Esophagus muscularis mucosa (tissue), 4 donors: ENCODE measurements around the gene PTPRN2. TPM values are rescaled to one million over a fixed set of nuclear protein-coding genes. Genes with fewer than 3 reads are reported as not detected.

Experiments used
- DNase-seq: peaks from one replicate; pipeline ENCODE4 v3.0.0-alpha.2; 2017; ENCODE audit errors: extremely low spot score
- H3K27ac ChIP-seq, 4 donors: fragments of 200-600 bp; sonication (generic); replicated peaks in 1 of 4; 1 replicate in 3 of 4; 2 replicates in 1 of 4; pipeline ENCODE4 v1.5.1; 2016 to 2019; ENCODE audit warnings: mild to moderate bottlenecking in 1 of 4
- H3K27me3 ChIP-seq, 4 donors: fragments of 200-600 bp; sonication (generic); one replicate each; pipeline versions ENCODE4 v1.5.1 to v1.6.0; 2016 to 2019
- H3K36me3 ChIP-seq, 4 donors: fragments of 200-600 bp; sonication (generic); one replicate each; pipeline ENCODE4 v1.5.1; 2016 to 2019
- H3K4me1 ChIP-seq, 4 donors: fragments of 200-600 bp; sonication (generic); one replicate each; pipeline ENCODE4 v1.5.1; 2016 to 2019
- H3K4me3 ChIP-seq, 4 donors: fragments of 200-600 bp; sonication (generic); 1 replicate in 2 of 4; 2 replicates in 2 of 4; pipeline ENCODE4 v1.5.1; 2016 to 2019; ENCODE audit warnings: mild to moderate bottlenecking in 4 of 4, moderate library complexity in 1 of 4
- H3K9me3 ChIP-seq, 4 donors: fragments of 200-600 bp; sonication (generic); 1 replicate in 3 of 4; 2 replicates in 1 of 4; pipeline ENCODE4 v1.5.1; 2016 to 2019
- EP300 ChIP-seq: sonication (generic); formaldehyde crosslinking; IDR thresholded peaks from one replicate; pipeline ENCODE4 v1.6.1; 2017; ENCODE audit warnings: antibody characterized with exemption
- POLR2A ChIP-seq: fragments of 450-650 bp; IDR thresholded peaks from one replicate; pipeline ENCODE4 v1.6.1; 2017; ENCODE audit warnings: antibody characterized with exemption, moderate library complexity, mild to moderate bottlenecking, low read depth
- POLR2AphosphoS5 ChIP-seq, 2 donors: sonication (generic); formaldehyde crosslinking; IDR thresholded peaks; one replicate each; pipeline ENCODE4 v1.6.1; 2017; ENCODE audit warnings: antibody characterized with exemption in 2 of 2
- WGBS: methylation state at CpG from one replicate; pipeline ENCODE4 v1.1.5; 2018; 5-methylcytosine and 5-hydroxymethylcytosine counted together
- intact Hi-C: fragments of 100-400 bp; cut with DNase I; formaldehyde crosslinking; loops from one replicate; pipeline ENCODE4 v1.15.1; 2023
- total RNA-seq, 4 donors: library from RNA; depleted of rRNA; stranded (reverse); fragments of >200 nt; gene quantifications; one replicate each; pipeline versions ENCODE4 v1.1.0 to v1.2.1, GENCODE V29; 2016
- TF ChIP-seq, protein P1 (sequence below), 3 experiments: fragments of 200-600 bp in 2 of 3; fragments of 450-650 bp in 1 of 3; sonication (generic) in 2 of 3; IDR thresholded peaks; one replicate each; pipeline ENCODE4 v1.5.1; 2017 to 2019; ENCODE audit warnings: antibody characterized with exemption in 3 of 3, mild to moderate bottlenecking in 2 of 3, moderate library complexity in 1 of 3

The PTPRN2 gene
- total RNA-seq, 4 donors from 2014 or later: 2.1 to 3.1 (median 3.1) TPM

DNA sequence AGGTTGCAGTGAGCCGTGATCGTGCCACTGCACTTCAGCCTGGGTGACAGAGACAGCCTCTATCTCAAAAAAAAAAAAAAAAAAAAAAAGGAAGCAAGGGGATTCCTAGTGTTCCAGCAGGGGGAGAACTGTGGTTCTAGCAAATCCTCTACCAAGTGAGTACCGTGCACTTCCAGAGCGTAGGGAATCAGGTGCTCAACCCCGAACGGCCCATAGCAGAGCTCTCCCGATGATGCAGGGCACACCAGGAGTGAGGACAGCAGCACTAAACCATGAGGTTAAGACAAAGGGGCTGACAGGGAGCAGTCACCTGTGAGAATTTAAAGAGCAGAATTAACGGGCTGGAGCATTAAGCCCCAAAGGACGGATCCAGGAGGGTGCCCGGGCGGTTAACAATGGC, 173.6 kb downstream of the PTPRN2 start:
- H3K27ac ChIP-seq: no peak overlapping the region
- H3K4me3 ChIP-seq: no peak overlapping the region
- WGBS: 77% methylated on average over 11 of the region's 11 CpGs
- TF ChIP-seq POLR2AphosphoS5 (IDR thresholded peaks at IDR 0.05) (no peak), EP300 (no peak), POLR2A (no peak)
- TF ChIP-seq, protein P1, sequence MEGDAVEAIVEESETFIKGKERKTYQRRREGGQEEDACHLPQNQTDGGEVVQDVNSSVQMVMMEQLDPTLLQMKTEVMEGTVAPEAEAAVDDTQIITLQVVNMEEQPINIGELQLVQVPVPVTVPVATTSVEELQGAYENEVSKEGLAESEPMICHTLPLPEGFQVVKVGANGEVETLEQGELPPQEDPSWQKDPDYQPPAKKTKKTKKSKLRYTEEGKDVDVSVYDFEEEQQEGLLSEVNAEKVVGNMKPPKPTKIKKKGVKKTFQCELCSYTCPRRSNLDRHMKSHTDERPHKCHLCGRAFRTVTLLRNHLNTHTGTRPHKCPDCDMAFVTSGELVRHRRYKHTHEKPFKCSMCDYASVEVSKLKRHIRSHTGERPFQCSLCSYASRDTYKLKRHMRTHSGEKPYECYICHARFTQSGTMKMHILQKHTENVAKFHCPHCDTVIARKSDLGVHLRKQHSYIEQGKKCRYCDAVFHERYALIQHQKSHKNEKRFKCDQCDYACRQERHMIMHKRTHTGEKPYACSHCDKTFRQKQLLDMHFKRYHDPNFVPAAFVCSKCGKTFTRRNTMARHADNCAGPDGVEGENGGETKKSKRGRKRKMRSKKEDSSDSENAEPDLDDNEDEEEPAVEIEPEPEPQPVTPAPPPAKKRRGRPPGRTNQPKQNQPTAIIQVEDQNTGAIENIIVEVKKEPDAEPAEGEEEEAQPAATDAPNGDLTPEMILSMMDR (IDR thresholded peaks at IDR 0.05): no peak
- peaks cover 0 to 9% (median 0%) of the 10 kb centered on the region in 4 donors for H3K27me3 ChIP-seq
- H3K9me3 ChIP-seq: peaks cover 0 to 4% (median 0%) of the 10 kb centered on the region in 4 donors
- no peaks in the 10 kb centered on the region for H3K4me1 ChIP-seq
- intact Hi-C loops: no loop called here
- H3K36me3 ChIP-seq: no peaks in the 10 kb centered on the region
- no peak for DNase-seq

DNA sequence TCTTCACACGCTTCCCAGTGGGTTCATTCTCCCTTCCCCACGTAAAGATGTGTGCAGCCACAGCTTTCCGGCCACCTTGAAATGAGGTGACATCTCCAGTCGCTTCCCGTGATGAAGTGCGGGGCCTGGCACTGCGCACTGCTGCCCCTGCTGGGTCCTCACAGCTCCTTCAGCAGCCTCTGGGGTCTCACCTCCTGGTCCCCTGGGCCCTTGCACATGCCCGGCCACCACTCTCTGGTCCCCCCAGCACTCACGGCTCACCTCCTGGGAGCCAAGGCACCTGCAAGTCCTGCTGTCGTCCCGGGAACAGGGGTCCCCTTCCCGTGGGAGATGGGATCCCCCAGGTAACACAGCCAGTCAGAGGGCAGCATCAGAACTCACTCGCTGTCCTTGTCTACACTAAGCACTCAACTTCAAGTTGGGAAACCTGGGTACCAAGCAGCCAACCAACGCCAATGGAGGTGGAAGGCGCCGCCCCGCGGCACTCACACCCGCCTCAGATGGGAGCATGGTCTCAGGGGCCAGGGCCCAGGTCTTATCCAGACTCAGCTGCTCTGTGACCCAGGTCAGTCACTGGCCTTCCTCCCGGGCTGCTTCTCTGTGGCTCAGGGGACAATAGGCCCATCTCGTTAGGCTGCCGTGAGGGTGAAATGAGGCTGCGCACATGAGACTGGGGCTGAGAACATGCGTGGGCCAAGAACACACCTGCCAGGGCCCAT, 176.2 kb downstream of the PTPRN2 start:
- Histone ChIP-seq H3K4me1 (no peaks in the 10 kb centered on the region), H3K9me3 (no peaks in the 10 kb centered on the region), H3K27ac (no peak overlapping the region), H3K4me3 (no peak overlapping the region), H3K36me3 (no peaks in the 10 kb centered on the region), H3K27me3 (peaks cover 0 to 9% (median 0%) of the 10 kb centered on the region in 4 donors)
- TF ChIP-seq EP300 (no peak), POLR2AphosphoS5 (IDR thresholded peaks at IDR 0.05) (no peak), POLR2A (no peak)
- TF ChIP-seq, protein P1 (IDR thresholded peaks at IDR 0.05): no peak
- no peak for DNase-seq
- WGBS: 95% methylated on average over 13 of the region's 24 CpGs
- intact Hi-C loops: no loop called here

DNA sequence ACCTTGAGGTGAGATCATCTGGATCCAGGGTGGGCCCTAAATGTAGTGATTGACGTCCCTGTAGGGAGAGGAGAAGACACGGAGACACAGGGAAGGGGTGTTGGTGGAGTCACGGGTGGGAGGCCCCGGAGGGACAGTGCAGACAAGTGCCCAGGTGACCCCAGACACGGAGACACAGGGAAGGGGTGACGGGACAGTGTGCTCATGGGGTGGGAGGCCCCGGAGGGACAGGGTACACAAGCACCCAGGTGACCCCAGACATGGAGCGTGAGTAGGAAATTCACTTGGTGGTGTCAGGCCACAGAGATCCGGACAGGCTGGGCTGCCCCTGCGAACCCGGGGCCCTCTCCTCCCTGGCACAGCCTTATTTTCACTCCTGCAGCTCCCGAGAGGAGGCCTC, 176.9 kb downstream of the PTPRN2 start:
- 81% methylated on average over 12 of the region's 12 CpGs for WGBS
- TF ChIP-seq POLR2AphosphoS5 (IDR thresholded peaks at IDR 0.05) (no peak), EP300 (no peak), POLR2A (no peak)
- TF ChIP-seq, protein P1 (IDR thresholded peaks at IDR 0.05): no peak
- Histone ChIP-seq H3K9me3 (no peaks in the 10 kb centered on the region), H3K27ac (no peak overlapping the region), H3K27me3 (peaks cover 0 to 9% (median 0%) of the 10 kb centered on the region in 4 donors), H3K36me3 (no peaks in the 10 kb centered on the region), H3K4me1 (no peaks in the 10 kb centered on the region), H3K4me3 (no peak overlapping the region)
- intact Hi-C loops: no loop called here
- no peak for DNase-seq

DNA sequence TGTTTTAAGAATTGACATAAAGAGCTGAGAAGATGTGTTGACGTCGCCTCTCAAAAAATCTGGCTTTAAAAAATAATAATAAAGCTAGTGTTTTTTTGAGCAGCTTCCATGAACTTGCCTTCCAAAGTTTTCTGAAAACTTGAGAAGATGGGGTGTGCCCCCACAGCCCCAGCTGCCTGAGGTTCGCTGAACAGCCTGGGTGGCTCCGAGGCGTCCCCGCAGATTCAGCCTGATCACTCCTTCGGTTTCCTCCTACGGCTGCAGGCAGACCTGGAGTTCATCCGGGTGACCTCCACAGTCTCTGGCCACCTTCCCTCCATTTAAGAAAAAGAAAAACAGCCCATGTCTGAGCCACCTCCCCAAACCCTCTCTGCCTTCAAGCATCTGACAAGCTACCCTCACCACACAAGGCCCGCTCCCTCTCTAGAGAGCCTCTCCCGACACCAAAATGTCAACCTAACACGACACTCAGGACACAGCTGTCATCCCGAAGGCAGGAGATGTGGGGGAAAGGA, 177.8 kb downstream of the PTPRN2 start:
- H3K4me1 ChIP-seq: no peaks in the 10 kb centered on the region
- H3K36me3 ChIP-seq: no peaks in the 10 kb centered on the region
- no peak for DNase-seq
- no peaks in the 10 kb centered on the region for H3K9me3 ChIP-seq
- 77% methylated on average over 13 of the region's 13 CpGs for WGBS
- intact Hi-C loops: loop anchor here (5.0 kb wide), 1 partner anchor 978 kb away; no protein-coding TSS in a partner anchor
- TF ChIP-seq POLR2A (no peak), POLR2AphosphoS5 (IDR thresholded peaks at IDR 0.05) (no peak), EP300 (no peak)
- TF ChIP-seq, protein P1 (IDR thresholded peaks at IDR 0.05): no peak
- H3K4me3 ChIP-seq: no peak overlapping the region
- H3K27me3 ChIP-seq: peaks cover 0 to 9% (median 0%) of the 10 kb centered on the region in 4 donors
- no peak overlapping the region for H3K27ac ChIP-seq
